Tibial artery (tissue), 4 donors: ENCODE data around the gene SLC25A25.
A peak's percentile ranks its signal among the peaks of the same experiment; 100 is the strongest.

ENCODE experiments used
- DNase-seq, 2 donors: peaks; one replicate each; pipeline ENCODE4 v3.0.0-alpha.2; 2019
- H3K27ac ChIP-seq, 2 donors: fragments of 200-600 bp; sonication (generic) in 1 of 2; 1 replicate in 1 of 2; 2 replicates in 1 of 2; pipeline ENCODE4 v1.5.1; 2018 to 2019; ENCODE audit warnings: mild to moderate bottlenecking in 1 of 2
- H3K27me3 ChIP-seq, 2 donors: fragments of 200-600 bp; sonication (generic) in 1 of 2; one replicate each; pipeline versions ENCODE4 v1.5.1 to v1.6.0; 2016 to 2019
- H3K36me3 ChIP-seq, 3 donors: fragments of 200-600 bp; sonication (generic) in 2 of 3; one replicate each; pipeline ENCODE4 v1.5.1; 2016 to 2019; ENCODE audit warnings: mild to moderate bottlenecking in 2 of 3
- H3K4me1 ChIP-seq, 4 donors: fragments of 200-600 bp; sonication (generic) in 2 of 4; 1 replicate in 3 of 4; 2 replicates in 1 of 4; pipeline ENCODE4 v1.5.1; 2016 to 2019
- H3K4me3 ChIP-seq, 2 donors: fragments of 200-600 bp; sonication (generic) in 1 of 2; 1 replicate in 1 of 2; 2 replicates in 1 of 2; pipeline ENCODE4 v1.5.1; 2018 to 2019; ENCODE audit warnings: mild to moderate bottlenecking in 2 of 2
- H3K9me3 ChIP-seq, 3 donors: fragments of 200-600 bp; sonication (generic) in 1 of 3; one replicate each; pipeline ENCODE4 v1.5.1; 2016 to 2019
- intact Hi-C: fragments of 100-400 bp; cut with DNase I; formaldehyde crosslinking; loops from one replicate; pipeline ENCODE4 v1.15.0; 2023; ENCODE audit warnings: low total_unique reads
- TF ChIP-seq, protein P1 (sequence below), 2 experiments: fragments of 200-600 bp in 1 of 2; fragments of 450-650 bp in 1 of 2; IDR thresholded peaks; one replicate each; pipeline ENCODE4 v1.5.1; 2017 to 2019; ENCODE audit warnings: antibody characterized with exemption in 2 of 2, mild to moderate bottlenecking in 1 of 2, moderate library complexity in 1 of 2

SLC25A25 gene

DNA sequence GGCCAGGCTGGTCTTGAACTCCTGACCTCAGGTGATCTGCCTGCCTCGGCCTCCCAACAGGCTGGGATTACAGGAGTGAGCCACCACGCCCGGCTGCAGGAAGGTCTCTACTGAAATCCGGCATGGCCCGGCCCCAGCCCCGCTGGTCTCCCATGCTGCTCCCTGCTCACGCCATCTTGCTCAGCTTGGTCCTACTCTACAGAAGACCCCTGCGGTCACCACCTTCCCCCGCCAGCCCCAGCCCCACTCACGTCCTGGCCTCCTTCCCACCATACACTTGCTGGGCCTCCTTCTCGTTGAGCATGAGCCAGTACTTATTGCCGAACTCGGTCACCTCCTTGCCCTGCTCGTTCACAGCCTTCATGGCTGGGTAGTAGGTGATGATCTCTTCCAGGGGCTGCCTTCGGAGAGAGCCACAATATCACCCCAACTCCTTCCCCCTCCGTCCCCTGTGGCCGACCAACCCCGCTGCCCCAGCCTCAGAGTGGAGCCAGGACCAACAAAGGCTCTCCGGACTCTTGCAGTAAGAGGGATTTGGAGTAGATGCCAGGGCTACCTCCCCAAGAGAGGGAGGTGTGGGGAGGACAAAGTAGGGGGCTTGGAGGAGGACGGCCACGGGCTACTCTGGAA is 55.5 kb downstream of the SLC25A25 start:
- Histone ChIP-seq H3K4me3 (no peak overlapping the region), H3K4me1 (peaks cover 0 to 26% (median 20%) of the 10 kb centered on the region in 4 donors), H3K36me3 (peaks cover 8 to 47% (median 44%) of the 10 kb centered on the region in 3 donors), H3K9me3 (no peaks in the 10 kb centered on the region), H3K27me3 (no peaks in the 10 kb centered on the region), H3K27ac (no peak overlapping the region)
- no peak for DNase-seq
- intact Hi-C loops: no loop called here
- TF ChIP-seq, protein P1, sequence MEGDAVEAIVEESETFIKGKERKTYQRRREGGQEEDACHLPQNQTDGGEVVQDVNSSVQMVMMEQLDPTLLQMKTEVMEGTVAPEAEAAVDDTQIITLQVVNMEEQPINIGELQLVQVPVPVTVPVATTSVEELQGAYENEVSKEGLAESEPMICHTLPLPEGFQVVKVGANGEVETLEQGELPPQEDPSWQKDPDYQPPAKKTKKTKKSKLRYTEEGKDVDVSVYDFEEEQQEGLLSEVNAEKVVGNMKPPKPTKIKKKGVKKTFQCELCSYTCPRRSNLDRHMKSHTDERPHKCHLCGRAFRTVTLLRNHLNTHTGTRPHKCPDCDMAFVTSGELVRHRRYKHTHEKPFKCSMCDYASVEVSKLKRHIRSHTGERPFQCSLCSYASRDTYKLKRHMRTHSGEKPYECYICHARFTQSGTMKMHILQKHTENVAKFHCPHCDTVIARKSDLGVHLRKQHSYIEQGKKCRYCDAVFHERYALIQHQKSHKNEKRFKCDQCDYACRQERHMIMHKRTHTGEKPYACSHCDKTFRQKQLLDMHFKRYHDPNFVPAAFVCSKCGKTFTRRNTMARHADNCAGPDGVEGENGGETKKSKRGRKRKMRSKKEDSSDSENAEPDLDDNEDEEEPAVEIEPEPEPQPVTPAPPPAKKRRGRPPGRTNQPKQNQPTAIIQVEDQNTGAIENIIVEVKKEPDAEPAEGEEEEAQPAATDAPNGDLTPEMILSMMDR (IDR thresholded peaks at IDR 0.05): no peak

DNA sequence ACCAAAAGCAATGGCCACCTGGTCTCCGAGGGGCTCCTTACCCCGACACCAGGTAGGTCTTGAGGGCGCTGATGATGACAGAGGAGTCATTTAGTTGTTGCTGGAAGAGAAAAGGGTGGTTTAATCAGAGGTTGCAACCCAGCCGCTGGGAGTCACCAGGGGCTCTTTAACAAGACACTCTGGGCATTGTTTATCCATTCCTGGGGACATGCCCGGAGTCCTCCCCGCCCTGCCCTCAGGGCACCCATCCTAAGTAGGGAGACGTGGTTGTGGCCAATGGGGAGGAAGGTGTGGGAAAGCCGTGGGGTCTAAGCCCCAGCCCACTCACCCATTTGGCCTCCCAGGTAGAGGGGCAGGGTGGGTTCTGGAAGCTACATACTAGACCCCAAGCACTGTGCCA is 56.4 kb downstream of the SLC25A25 start:
- no peak overlapping the region for H3K4me3 ChIP-seq
- peaks cover 0 to 35% (median 26%) of the 10 kb centered on the region in 4 donors for H3K4me1 ChIP-seq
- DNase-seq: no peak
- H3K9me3 ChIP-seq: no peaks in the 10 kb centered on the region
- peaks cover 8 to 47% (median 44%) of the 10 kb centered on the region in 3 donors for H3K36me3 ChIP-seq
- no peaks in the 10 kb centered on the region for H3K27me3 ChIP-seq
- H3K27ac ChIP-seq: no peak overlapping the region
- intact Hi-C loops: no loop called here
- TF ChIP-seq, protein P1 (IDR thresholded peaks at IDR 0.05): no peak

DNA sequence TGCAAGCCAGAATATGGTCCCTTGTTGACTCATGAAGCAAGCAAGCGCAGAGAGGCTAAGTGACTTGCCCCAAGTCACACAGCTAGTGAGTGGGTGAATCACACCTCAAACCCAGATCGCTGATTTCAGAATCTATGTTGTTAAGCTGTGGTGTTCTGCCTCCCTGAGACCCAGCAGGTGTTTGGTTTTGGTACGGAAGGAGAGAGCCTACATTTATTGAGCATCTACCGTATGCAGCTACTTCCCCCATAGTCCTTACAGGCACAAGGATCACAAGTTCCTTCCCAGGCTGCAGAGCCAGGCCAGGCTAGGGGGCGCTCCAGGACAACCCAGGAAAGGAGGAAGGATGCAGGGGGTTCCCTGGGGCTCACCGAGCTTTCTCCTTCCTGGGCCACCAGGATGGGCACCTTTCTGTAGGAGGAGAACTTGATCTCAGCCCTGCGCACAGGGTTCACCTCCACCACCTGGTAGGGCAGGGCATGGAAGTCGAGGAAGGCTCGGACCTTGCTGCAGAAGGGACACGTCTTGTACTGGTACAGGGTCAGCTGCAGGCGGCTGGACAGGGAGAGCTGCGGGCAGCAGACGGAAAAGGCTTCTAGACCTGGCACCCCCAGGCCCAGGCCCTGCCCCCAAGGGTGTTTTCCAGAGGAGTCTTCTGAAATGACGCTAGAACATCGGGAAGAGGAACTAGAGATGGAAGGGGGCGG is 57.0 kb downstream of the SLC25A25 start:
- TF ChIP-seq, protein P1 (IDR thresholded peaks at IDR 0.05): peak in 1 of 2 experiments; percentile 24

DNA sequence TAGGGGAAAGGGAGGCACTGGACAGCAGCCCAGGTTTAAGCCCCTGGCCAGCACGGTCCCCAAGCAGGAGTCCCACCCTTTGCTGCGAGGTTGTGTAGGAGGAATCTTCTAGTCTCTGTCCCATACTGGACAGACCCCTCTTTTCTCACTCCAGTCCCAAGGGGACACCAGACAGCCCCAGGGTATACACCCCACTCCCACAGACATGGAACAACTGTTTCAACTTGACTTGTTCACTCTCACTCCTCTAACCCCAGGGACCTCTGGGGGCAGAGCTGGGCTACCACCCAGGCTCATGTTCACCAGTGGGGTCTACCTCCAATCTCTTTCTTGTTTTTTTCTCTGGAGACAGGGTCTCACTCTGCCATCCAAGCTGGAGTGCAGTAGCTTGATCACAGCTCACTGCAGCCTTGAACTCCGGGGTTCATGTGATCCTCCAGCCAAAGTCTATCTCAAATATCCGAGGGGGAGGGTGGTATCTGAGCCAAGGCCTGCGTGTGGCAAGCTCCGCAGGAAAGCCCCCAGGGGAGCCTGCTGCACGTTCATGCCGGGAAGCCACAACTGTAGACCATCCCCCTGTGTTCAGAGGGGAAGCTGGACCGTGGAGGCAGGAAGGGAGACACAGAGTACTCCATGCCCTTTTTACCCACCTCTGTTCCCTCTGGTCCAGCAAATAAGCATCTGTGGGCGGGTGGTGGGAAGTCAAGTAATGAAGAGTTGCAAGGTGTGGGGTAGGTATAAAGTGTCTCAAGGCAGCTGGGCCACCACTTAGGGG is 57.7 kb downstream of the SLC25A25 start:
- Histone ChIP-seq H3K4me1 (peaks cover 0 to 36% (median 27%) of the 10 kb centered on the region in 4 donors), H3K9me3 (no peaks in the 10 kb centered on the region), H3K27ac (no peak overlapping the region), H3K4me3 (no peak overlapping the region), H3K27me3 (no peaks in the 10 kb centered on the region), H3K36me3 (peaks cover 8 to 39% (median 37%) of the 10 kb centered on the region in 3 donors)
- TF ChIP-seq, protein P1 (IDR thresholded peaks at IDR 0.05): no peak
- DNase-seq: no peak
- intact Hi-C loops: no loop called here

More for the DNA sequence above, 57.0 kb downstream of the SLC25A25 start:
- intact Hi-C loops: no loop called here
- Histone ChIP-seq H3K27me3 (no peaks in the 10 kb centered on the region), H3K4me1 (peaks cover 0 to 36% (median 27%) of the 10 kb centered on the region in 4 donors), H3K4me3 (no peak overlapping the region), H3K36me3 (peaks cover 8 to 46% (median 44%) of the 10 kb centered on the region in 3 donors), H3K27ac (no peak overlapping the region), H3K9me3 (no peaks in the 10 kb centered on the region)
- peak in 1 of 2 donors; percentile 69 for DNase-seq

DNA sequence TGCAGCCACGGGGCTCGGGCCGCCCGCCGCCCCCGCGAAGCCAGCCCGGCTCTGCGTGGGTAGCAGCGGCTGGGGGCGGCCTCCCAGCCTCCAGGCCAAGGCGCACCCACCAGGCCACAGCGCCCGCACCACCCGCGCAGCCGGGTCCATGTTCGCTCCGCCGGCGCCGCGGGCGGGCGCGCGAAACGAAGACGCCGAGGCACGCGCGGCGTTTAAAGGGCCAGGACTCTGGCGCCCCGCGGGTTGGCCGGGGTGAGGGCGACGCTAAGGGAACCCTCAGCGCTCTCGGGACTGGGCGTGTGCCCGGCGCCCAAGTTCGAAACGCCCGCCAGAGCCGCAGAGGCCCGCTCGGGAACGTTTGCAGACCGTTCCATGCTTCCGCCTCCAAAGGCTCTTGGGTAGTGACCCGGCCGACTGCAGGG is 59.5 kb downstream of the SLC25A25 start, which contains the start of gene PTGES2:
TSS of gene PTGES2 (minus strand) at position 162 of the 422 bp plus-strand sequence. CDS start at position 150, 12 bp downstream.
- H3K27ac ChIP-seq: peak within 1 kb of the TSS; percentile 89 to 91
- TF ChIP-seq, protein P1 (IDR thresholded peaks at IDR 0.05): no peak

More for the DNA sequence above, 59.5 kb downstream of the SLC25A25 start, which contains the start of gene PTGES2:
- Histone ChIP-seq H3K4me3 (peak within 1 kb of the TSS; percentile 74 to 97), H3K9me3 (no peaks in the 10 kb centered on the region), H3K36me3 (peaks cover 1 to 23% (median 21%) of the 10 kb centered on the region in 3 donors), H3K4me1 (peaks cover 0 to 36% (median 27%) of the 10 kb centered on the region in 4 donors), H3K27me3 (peaks cover 0 to 6% of the 10 kb centered on the region in 2 donors)
- intact Hi-C loops: no loop called here
- peak; percentile 77 to 88 for DNase-seq
